Astrocyte (in vitro differentiated cells and primary cell): Measurements from ENCODE around the gene CBFA2T2. TPM values are rescaled to one million over a fixed set of nuclear protein-coding genes. Genes with fewer than 3 reads are reported as not detected.

Experiments
- DNase-seq: peaks from one replicate; pipeline ENCODE4 v3.0.0-alpha.2; 2010; ENCODE audit warnings: low read depth
- FAIRE-seq: peaks from 2 replicates; lab custom pipeline; 2011; peaks lifted over from hg19 to GRCh38; lab: Jason Lieb, UNC
- H2AFZ ChIP-seq: 2 replicates; pipeline ENCODE4 v1.6.0; 2012; ENCODE audit warnings: low read depth, low read length, inconsistent platforms
- H3K27ac ChIP-seq: 2 replicates; pipeline ENCODE4 v1.5.1; 2011; ENCODE audit warnings: low read depth, low read length, inconsistent platforms
- H3K27me3 ChIP-seq: 2 replicates; pipeline ENCODE4 v1.6.0; 2011; ENCODE audit warnings: low read length, inconsistent platforms; ENCODE audit not compliant: insufficient read depth
- H3K36me3 ChIP-seq: 2 replicates; pipeline ENCODE4 v1.5.1; 2011; ENCODE audit warnings: low read length, inconsistent platforms; ENCODE audit not compliant: insufficient read depth
- H3K4me1 ChIP-seq: 2 replicates; pipeline ENCODE4 v1.5.1; 2011; ENCODE audit warnings: low read length, inconsistent platforms; ENCODE audit not compliant: insufficient read depth
- H3K4me2 ChIP-seq: 2 replicates; pipeline ENCODE4 v1.6.0; 2012; ENCODE audit warnings: low read length, inconsistent platforms
- H3K4me3 ChIP-seq: 2 replicates; pipeline ENCODE4 v1.5.1; 2011; ENCODE audit warnings: low read depth, mild to moderate bottlenecking, low read length, inconsistent platforms; ENCODE audit not compliant: insufficient read depth
- H3K79me2 ChIP-seq: 2 replicates; pipeline ENCODE4 v1.6.0; 2012; ENCODE audit warnings: mild to moderate bottlenecking, low read length, inconsistent platforms; ENCODE audit not compliant: insufficient read depth
- H3K9ac ChIP-seq: 2 replicates; pipeline ENCODE4 v1.6.0; 2012; ENCODE audit warnings: mild to moderate bottlenecking, low read length, inconsistent platforms
- H3K9me3 ChIP-seq: 2 replicates; pipeline ENCODE4 v1.5.1; 2012; ENCODE audit warnings: low read depth, mild to moderate bottlenecking, low read length, inconsistent platforms; ENCODE audit not compliant: insufficient read depth
- H4K20me1 ChIP-seq: 2 replicates; pipeline ENCODE4 v1.6.0; 2012; ENCODE audit warnings: low read length, inconsistent platforms; ENCODE audit not compliant: insufficient read depth
- H3K27ac Mint-ChIP-seq: one replicate; pipeline ENCODE4 v1.8.0; 2021; ENCODE audit warnings: mild to moderate bottlenecking, mixed read lengths; ENCODE audit not compliant: unreplicated experiment
- H3K27me3 Mint-ChIP-seq: one replicate; pipeline ENCODE4 v1.8.0; 2021; ENCODE audit warnings: low read depth, mixed read lengths; ENCODE audit not compliant: unreplicated experiment
- H3K36me3 Mint-ChIP-seq: one replicate; pipeline ENCODE4 v1.8.0; 2021; ENCODE audit warnings: low read depth, mixed read lengths; ENCODE audit not compliant: unreplicated experiment
- H3K4me1 Mint-ChIP-seq: one replicate; pipeline ENCODE4 v1.8.0; 2021; ENCODE audit warnings: low read depth, mixed read lengths; ENCODE audit not compliant: unreplicated experiment
- H3K4me3 Mint-ChIP-seq: one replicate; pipeline ENCODE4 v1.8.0; 2021; ENCODE audit warnings: mild to moderate bottlenecking, moderate library complexity, mixed read lengths; ENCODE audit not compliant: unreplicated experiment
- H3K9me3 Mint-ChIP-seq: one replicate; pipeline ENCODE4 v1.8.0; 2021; ENCODE audit warnings: mild to moderate bottlenecking, mixed read lengths; ENCODE audit not compliant: unreplicated experiment
- EZH2 ChIP-seq: IDR thresholded peaks from 2 replicates; pipeline ENCODE4 v1.6.1; 2012; ENCODE audit warnings: mild to moderate bottlenecking, low read length, inconsistent platforms; ENCODE audit not compliant: insufficient read depth
- total RNA-seq: library from RNA; stranded (reverse); gene quantifications from 2 replicates; pipeline ENCODE4 v1.2.1, GENCODE V29; 2021
- TF ChIP-seq, protein P1 (sequence below): IDR thresholded peaks from 2 replicates; pipeline ENCODE4 v1.5.1; 2011; ENCODE audit warnings: low read depth, mild to moderate bottlenecking, inconsistent platforms, low read length, moderate library complexity; ENCODE audit not compliant: insufficient read depth

Gene CBFA2T2
- total RNA-seq, 1 donor from 2014 or later, result 14.6 TPM

DNA sequence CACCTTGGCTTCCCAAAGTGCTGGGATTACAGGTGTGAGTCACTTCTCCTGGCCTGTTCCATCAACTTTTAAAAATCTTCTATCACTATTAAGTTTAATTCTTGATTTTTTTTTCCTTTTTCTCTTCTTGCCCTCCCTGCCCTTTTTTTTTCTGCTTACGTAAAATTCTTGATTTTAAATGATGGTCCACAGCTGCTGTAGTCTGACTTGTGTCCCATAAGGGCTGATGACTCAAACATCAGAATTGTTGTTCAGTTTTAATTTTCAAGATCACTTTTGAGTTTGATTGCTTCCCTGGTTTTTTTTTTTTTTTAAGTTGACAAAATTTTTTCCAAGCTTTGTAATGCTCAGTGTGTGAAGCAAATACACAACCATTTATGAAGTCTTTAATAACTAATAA lies 61.9 kb downstream of the CBFA2T2 start:
- Histone ChIP-seq H3K79me2 (no peaks in the 10 kb centered on the region), H3K27me3 (no peaks in the 10 kb centered on the region), H4K20me1 (peaks cover 4% of the 10 kb centered on the region), H3K4me2 (no peak overlapping the region), H3K9ac (no peak overlapping the region), H3K36me3 (no peaks in the 10 kb centered on the region), H3K4me3 (no peak overlapping the region), H3K9me3 (no peaks in the 10 kb centered on the region), H3K27ac (no peak overlapping the region), H2AFZ (no peak overlapping the region), H3K4me1 (no peaks in the 10 kb centered on the region)
- peak; percentile 66 for DNase-seq
- Mint-ChIP-seq H3K9me3 (no peaks in the 10 kb centered on the region), H3K27me3 (no peaks in the 10 kb centered on the region), H3K4me1 (peaks cover 7% of the 10 kb centered on the region), H3K36me3 (peaks cover 2% of the 10 kb centered on the region), H3K4me3 (no peak overlapping the region), H3K27ac (no peak overlapping the region)
- FAIRE-seq, result no peak
- TF ChIP-seq, protein P1, sequence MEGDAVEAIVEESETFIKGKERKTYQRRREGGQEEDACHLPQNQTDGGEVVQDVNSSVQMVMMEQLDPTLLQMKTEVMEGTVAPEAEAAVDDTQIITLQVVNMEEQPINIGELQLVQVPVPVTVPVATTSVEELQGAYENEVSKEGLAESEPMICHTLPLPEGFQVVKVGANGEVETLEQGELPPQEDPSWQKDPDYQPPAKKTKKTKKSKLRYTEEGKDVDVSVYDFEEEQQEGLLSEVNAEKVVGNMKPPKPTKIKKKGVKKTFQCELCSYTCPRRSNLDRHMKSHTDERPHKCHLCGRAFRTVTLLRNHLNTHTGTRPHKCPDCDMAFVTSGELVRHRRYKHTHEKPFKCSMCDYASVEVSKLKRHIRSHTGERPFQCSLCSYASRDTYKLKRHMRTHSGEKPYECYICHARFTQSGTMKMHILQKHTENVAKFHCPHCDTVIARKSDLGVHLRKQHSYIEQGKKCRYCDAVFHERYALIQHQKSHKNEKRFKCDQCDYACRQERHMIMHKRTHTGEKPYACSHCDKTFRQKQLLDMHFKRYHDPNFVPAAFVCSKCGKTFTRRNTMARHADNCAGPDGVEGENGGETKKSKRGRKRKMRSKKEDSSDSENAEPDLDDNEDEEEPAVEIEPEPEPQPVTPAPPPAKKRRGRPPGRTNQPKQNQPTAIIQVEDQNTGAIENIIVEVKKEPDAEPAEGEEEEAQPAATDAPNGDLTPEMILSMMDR, result no peak
- TF ChIP-seq EZH2, result no peak

DNA sequence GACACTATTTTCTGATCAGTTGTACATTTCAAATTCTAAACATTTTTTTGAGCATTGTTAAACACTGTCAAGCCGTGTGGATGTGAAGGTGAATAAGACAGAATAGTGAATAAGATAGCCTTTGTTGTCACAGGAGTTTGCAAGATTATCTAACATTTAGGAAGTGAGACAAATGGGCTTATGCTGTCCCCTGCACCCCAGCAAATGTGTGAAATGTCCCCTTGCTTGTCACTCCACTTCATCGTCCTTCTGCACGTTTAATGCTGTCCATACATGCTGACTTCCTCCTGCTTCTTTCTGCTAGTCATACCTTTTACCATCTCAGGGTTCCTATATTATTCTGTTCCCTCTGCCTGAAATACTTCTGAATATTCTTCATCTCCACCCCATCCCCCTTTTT lies 62.6 kb downstream of the CBFA2T2 start:
- H2AFZ ChIP-seq, result no peak overlapping the region
- H3K4me1 Mint-ChIP-seq, result peaks cover 7% of the 10 kb centered on the region
- H4K20me1 ChIP-seq, result peaks cover 4% of the 10 kb centered on the region
- TF ChIP-seq EZH2, result no peak
- TF ChIP-seq, protein P1, result no peak
- H3K27ac Mint-ChIP-seq, result no peak overlapping the region
- H3K9ac ChIP-seq, result no peak overlapping the region
- no peak overlapping the region for H3K4me3 Mint-ChIP-seq
- H3K27ac ChIP-seq, result no peak overlapping the region
- H3K36me3 ChIP-seq, result no peaks in the 10 kb centered on the region
- no peaks in the 10 kb centered on the region for H3K9me3 Mint-ChIP-seq
- H3K9me3 ChIP-seq, result no peaks in the 10 kb centered on the region
- H3K79me2 ChIP-seq, result no peaks in the 10 kb centered on the region
- no peaks in the 10 kb centered on the region for H3K27me3 Mint-ChIP-seq
- H3K36me3 Mint-ChIP-seq, result peaks cover 2% of the 10 kb centered on the region
- FAIRE-seq, result no peak
- H3K4me3 ChIP-seq, result no peak overlapping the region
- no peaks in the 10 kb centered on the region for H3K27me3 ChIP-seq
- H3K4me2 ChIP-seq, result no peak overlapping the region
- no peak for DNase-seq
- no peaks in the 10 kb centered on the region for H3K4me1 ChIP-seq

- Mint-ChIP-seq H3K4me1 (peaks cover 7% of the 10 kb centered on the region), H3K27me3 (no peaks in the 10 kb centered on the region), H3K36me3 (peaks cover 4% of the 10 kb centered on the region), H3K4me3 (no peak overlapping the region), H3K27ac (no peak overlapping the region), H3K9me3 (no peaks in the 10 kb centered on the region)
- no peak overlapping the region for H3K27ac ChIP-seq
- DNase-seq, result no peak
- H2AFZ ChIP-seq, result no peak overlapping the region
- H3K4me2 ChIP-seq, result no peak overlapping the region
- no peaks in the 10 kb centered on the region for H3K27me3 ChIP-seq
- no peak for FAIRE-seq
- no peak overlapping the region for H3K9ac ChIP-seq
- TF ChIP-seq, protein P1, result no peak
- no peak for TF ChIP-seq EZH2
- H3K4me1 ChIP-seq, result no peaks in the 10 kb centered on the region
- H3K36me3 ChIP-seq, result no peaks in the 10 kb centered on the region
- no peaks in the 10 kb centered on the region for H3K79me2 ChIP-seq
- no peak overlapping the region for H3K4me3 ChIP-seq
- H3K9me3 ChIP-seq, result no peaks in the 10 kb centered on the region
- H4K20me1 ChIP-seq, result peaks cover 3% of the 10 kb centered on the region
Observed at GRCh38 chr20:33553516-33553915, 63.6 kb downstream of the CBFA2T2 start.
